Fibroblast of villous mesenchyme (primary cell): ENCODE measurements around the gene WDR26. TPM values are rescaled to one million over a fixed set of nuclear protein-coding genes. Genes with fewer than 3 reads are reported as not detected.
A peak's percentile ranks its signal among the peaks of the same experiment; 100 is the strongest.
"Not testable (repeated sequence)": the region's sequence is repeated elsewhere in the genome, so short reads cannot be mapped to it uniquely, and the experiment has no call there.

Source experiments
- DNase-seq: peaks from one replicate; pipeline ENCODE4 v3.0.0-alpha.2; 2010; ENCODE audit warnings: low read depth
- H3K4me3 ChIP-seq: 2 replicates; pipeline ENCODE4 v1.5.1; 2011; ENCODE audit warnings: low read depth, mild to moderate bottlenecking, low read length
- CTCF ChIP-seq: IDR thresholded peaks from 2 replicates; pipeline ENCODE4 v1.5.1; 2012; ENCODE audit warnings: low read depth, mild to moderate bottlenecking, low read length; ENCODE audit not compliant: insufficient read depth
- total RNA-seq: library from RNA; depleted of rRNA; stranded (reverse); fragments of >200 nt; gene quantifications from 2 replicates; pipeline ENCODE4 v1.2.3, GENCODE V29; 2012

Gene WDR26
- 66.4 and 86.4 TPM in 2 replicates for total RNA-seq

GRCh38 chr1:224434691-224435317 lies at the start of gene WDR26:
WDR26 (minus strand) TSS chr1:224434797.
- peak; percentile 18 for TF ChIP-seq CTCF
- DNase-seq: peak; percentile 82
- H3K4me3 ChIP-seq: peak within 1 kb of the TSS; percentile 91

- H3K4me3 ChIP-seq, DNase-seq: not testable (repeated sequence)
Measured at GRCh38 chr1:224483206-224483605, 48.6 kb upstream of the WDR26 start.

GRCh38 chr1:224482619-224483018 lies 48.0 kb upstream of the WDR26 start:
- peak; percentile 14 for DNase-seq
- H3K4me3 ChIP-seq: no peak overlapping the region
- no peak for TF ChIP-seq CTCF

GRCh38 chr1:224481601-224482000 lies 47.0 kb upstream of the WDR26 start:
- no peak overlapping the region for H3K4me3 ChIP-seq
- DNase-seq: no peak
- TF ChIP-seq CTCF: no peak

GRCh38 chr1:224480888-224481459 lies 46.4 kb upstream of the WDR26 start:
- not testable (repeated sequence) for DNase-seq

GRCh38 chr1:224480200-224480599 lies 45.6 kb upstream of the WDR26 start:
- not testable (repeated sequence) for DNase-seq, H3K4me3 ChIP-seq

More at GRCh38 chr1:224480888-224481459, 46.4 kb upstream of the WDR26 start:
- not testable (repeated sequence) for H3K4me3 ChIP-seq

- no peak overlapping the region for H3K4me3 ChIP-seq
- no peak for TF ChIP-seq CTCF
- no peak for DNase-seq
Measured at GRCh38 chr1:224472806-224473205, 38.2 kb upstream of the WDR26 start.

GRCh38 chr1:224466154-224466553 lies 31.6 kb upstream of the WDR26 start:
- DNase-seq: no peak
- TF ChIP-seq CTCF: no peak
- H3K4me3 ChIP-seq: no peak overlapping the region
